Neural cell (in vitro differentiated cells): ENCODE results near the gene RBM33. TPM values are rescaled to one million over a fixed set of nuclear protein-coding genes. Genes with fewer than 3 reads are reported as not detected.

ENCODE experiments used
- H2AFZ ChIP-seq: fragments of 200-600, 300-800 bp; sonication (generic), shearing (Covaris generic); 2 replicates; pipeline ENCODE4 v1.6.0; 2014; ENCODE audit warnings: low read depth, mild to moderate bottlenecking, antibody characterized with exemption, low read length, moderate library complexity
- H3F3A ChIP-seq: fragments of 200-600 bp; shearing (Covaris generic); 2 replicates; pipeline ENCODE4 v1.6.1; 2016; ENCODE audit warnings: mild to moderate bottlenecking, moderate library complexity, mixed read lengths, antibody characterized with exemption, low read length; ENCODE audit not compliant: insufficient read depth, poor library complexity, severe bottlenecking
- H3K27ac ChIP-seq: fragments of 200-600, 300-800 bp; sonication (generic), shearing (Covaris generic); 2 replicates; pipeline ENCODE4 v1.5.1; 2014; ENCODE audit warnings: mild to moderate bottlenecking, low read length, moderate library complexity
- H3K27me3 ChIP-seq: fragments of 300-800, 200-600 bp; sonication (generic), shearing (Covaris generic); 2 replicates; pipeline ENCODE4 v1.6.0; 2014; ENCODE audit warnings: mild to moderate bottlenecking, low read depth, low read length, moderate library complexity; ENCODE audit not compliant: insufficient read depth
- H3K36me3 ChIP-seq: fragments of 300-800, 200-600 bp; sonication (generic), shearing (Covaris generic); 2 replicates; pipeline ENCODE4 v1.5.1; 2014; ENCODE audit warnings: mild to moderate bottlenecking, antibody characterized with exemption, low read length, moderate library complexity; ENCODE audit not compliant: insufficient read depth
- H3K4me2 ChIP-seq: fragments of 300-800, 200-600 bp; sonication (generic), shearing (Covaris generic); 2 replicates; pipeline ENCODE4 v1.6.0; 2014; ENCODE audit warnings: mild to moderate bottlenecking, low read length
- H3K4me3 ChIP-seq: fragments of 300-800, 200-600 bp; sonication (generic), shearing (Covaris generic); 2 replicates; pipeline ENCODE4 v1.5.1; 2014; ENCODE audit warnings: mild to moderate bottlenecking, low read length, moderate library complexity
- H3K79me2 ChIP-seq: fragments of 200-600 bp; shearing (Covaris generic); replicated peaks from 2 replicates; pipeline ENCODE4 v1.6.0; 2014; ENCODE audit warnings: mild to moderate bottlenecking, low read length, moderate library complexity; ENCODE audit not compliant: insufficient read depth
- H3K9ac ChIP-seq: fragments of 300-800, 200-600 bp; sonication (generic), shearing (Covaris generic); 2 replicates; pipeline ENCODE4 v1.6.1; 2016; ENCODE audit warnings: mild to moderate bottlenecking, low read length, mixed read lengths
- H3K9me2 ChIP-seq: fragments of 200-600 bp; shearing (Covaris generic); 2 replicates; pipeline ENCODE4 v1.6.1; 2016; ENCODE audit warnings: mild to moderate bottlenecking, low read length, mixed read lengths; ENCODE audit not compliant: insufficient read depth
- H3K9me3 ChIP-seq: fragments of 200-600, 300-800 bp; sonication (generic), shearing (Covaris generic); 2 replicates; pipeline ENCODE4 v1.6.1; 2016; ENCODE audit warnings: mild to moderate bottlenecking, mixed run types, low read length, moderate library complexity, mixed read lengths
- H4K20me1 ChIP-seq: fragments of 200-600 bp; shearing (Covaris generic); 2 replicates; pipeline ENCODE4 v1.6.1; 2016; ENCODE audit warnings: mild to moderate bottlenecking, mixed run types; ENCODE audit not compliant: insufficient read depth
- EP300 ChIP-seq: fragments of 450-650 bp; conservative IDR thresholded peaks from 2 replicates; pipeline ENCODE4 v1.6.1; 2014; ENCODE audit warnings: antibody characterized with exemption, mild to moderate bottlenecking, moderate library complexity; ENCODE audit not compliant: poor library complexity, severe bottlenecking
- EZH2 ChIP-seq: fragments of 200-600, 300-800 bp; shearing (Covaris generic), sonication (generic); IDR thresholded peaks from 2 replicates; pipeline ENCODE4 v1.6.1; 2014; ENCODE audit warnings: antibody characterized with exemption, low read length, borderline replicate concordance, mild to moderate bottlenecking; ENCODE audit not compliant: insufficient read depth, poor library complexity, severe bottlenecking
- MXI1 ChIP-seq: fragments of 450-650 bp; conservative IDR thresholded peaks from 2 replicates; pipeline ENCODE4 v1.6.1; 2014; ENCODE audit warnings: antibody characterized with exemption, mild to moderate bottlenecking; ENCODE audit not compliant: poor library complexity, severe bottlenecking
- POLR2AphosphoS5 ChIP-seq: IDR thresholded peaks from 2 replicates; pipeline ENCODE4 v1.6.1; 2012
- RAD21 ChIP-seq: fragments of 450-650 bp; conservative IDR thresholded peaks from 2 replicates; pipeline ENCODE4 v1.6.1; 2014; ENCODE audit warnings: antibody characterized with exemption, mild to moderate bottlenecking, moderate library complexity
- REST ChIP-seq: IDR thresholded peaks from 2 replicates; pipeline ENCODE4 v1.6.1; 2012; ENCODE audit warnings: borderline replicate concordance
- SMC3 ChIP-seq: fragments of 450-650 bp; conservative IDR thresholded peaks from 2 replicates; pipeline ENCODE4 v1.6.1; 2014; ENCODE audit warnings: antibody characterized with exemption, mild to moderate bottlenecking, moderate library complexity; ENCODE audit not compliant: poor library complexity
- TAF1 ChIP-seq: IDR thresholded peaks from 2 replicates; pipeline ENCODE4 v1.6.1; 2012; ENCODE audit warnings: low read depth
- polyA plus RNA-seq: library from polyadenylated mRNA; depleted of rRNA; stranded (reverse); fragments of >200 nt; gene quantifications from 2 replicates; pipeline ENCODE4 v1.2.3, GENCODE V29; 2014
- TF ChIP-seq, protein P1 (sequence below): fragments of 450-650 bp; IDR thresholded peaks from 2 replicates; pipeline ENCODE4 v1.5.1; 2014; ENCODE audit warnings: antibody characterized with exemption, mild to moderate bottlenecking, moderate library complexity; ENCODE audit not compliant: poor library complexity, severe bottlenecking

RBM33 gene
- polyA plus RNA-seq, 1 donor from 2014 or later, result 53.2 TPM

DNA sequence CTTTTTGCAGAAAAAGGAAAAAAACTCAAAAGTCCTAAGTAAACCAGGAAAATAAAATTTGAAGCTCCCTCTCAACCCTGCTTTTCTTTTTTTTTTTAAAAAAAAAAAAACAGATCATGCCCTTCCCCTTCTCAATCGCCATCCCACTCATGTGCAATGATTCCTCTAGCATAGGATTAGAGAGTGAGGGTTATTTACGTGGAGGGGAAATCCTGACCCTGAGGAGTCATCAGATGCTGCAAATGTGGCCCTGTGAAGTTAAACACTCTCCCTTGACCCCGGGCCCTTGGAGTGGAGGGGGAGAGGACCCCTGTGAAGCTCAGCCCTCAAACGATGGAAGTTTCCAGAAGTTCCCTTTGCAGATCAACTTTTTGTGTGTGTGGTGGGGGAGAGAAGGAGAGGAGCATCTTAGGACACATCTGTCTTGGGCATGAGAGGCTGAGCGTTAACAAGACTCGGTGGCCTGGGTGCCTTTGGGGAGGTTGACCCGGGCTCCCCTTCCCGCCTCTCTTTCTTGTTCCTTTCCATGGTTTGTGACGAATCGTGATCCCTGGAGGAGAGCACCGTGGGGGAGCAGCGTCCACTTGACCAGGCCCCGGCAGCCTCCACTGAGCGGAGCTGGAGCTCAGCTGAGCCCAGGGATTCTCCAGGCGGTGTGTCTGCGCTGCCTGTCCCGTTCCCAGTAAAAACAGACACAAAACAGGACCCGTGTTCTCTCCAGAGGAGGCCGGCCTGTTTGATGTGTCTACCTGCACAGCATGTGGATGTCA is 169.3 kb downstream of the RBM33 start:
- H3K27me3 ChIP-seq, result peaks cover 69% of the 10 kb centered on the region
- H3K9me2 ChIP-seq, result no peaks in the 10 kb centered on the region
- no peaks in the 10 kb centered on the region for H3K79me2 ChIP-seq
- H3K36me3 ChIP-seq, result no peaks in the 10 kb centered on the region
- no peak overlapping the region for H3K27ac ChIP-seq
- TF ChIP-seq MXI1 (no peak), SMC3 (no peak), POLR2AphosphoS5 (no peak), REST (no peak), EZH2 (no peak), RAD21 (no peak), TAF1 (no peak), EP300 (no peak)
- TF ChIP-seq, protein P1, sequence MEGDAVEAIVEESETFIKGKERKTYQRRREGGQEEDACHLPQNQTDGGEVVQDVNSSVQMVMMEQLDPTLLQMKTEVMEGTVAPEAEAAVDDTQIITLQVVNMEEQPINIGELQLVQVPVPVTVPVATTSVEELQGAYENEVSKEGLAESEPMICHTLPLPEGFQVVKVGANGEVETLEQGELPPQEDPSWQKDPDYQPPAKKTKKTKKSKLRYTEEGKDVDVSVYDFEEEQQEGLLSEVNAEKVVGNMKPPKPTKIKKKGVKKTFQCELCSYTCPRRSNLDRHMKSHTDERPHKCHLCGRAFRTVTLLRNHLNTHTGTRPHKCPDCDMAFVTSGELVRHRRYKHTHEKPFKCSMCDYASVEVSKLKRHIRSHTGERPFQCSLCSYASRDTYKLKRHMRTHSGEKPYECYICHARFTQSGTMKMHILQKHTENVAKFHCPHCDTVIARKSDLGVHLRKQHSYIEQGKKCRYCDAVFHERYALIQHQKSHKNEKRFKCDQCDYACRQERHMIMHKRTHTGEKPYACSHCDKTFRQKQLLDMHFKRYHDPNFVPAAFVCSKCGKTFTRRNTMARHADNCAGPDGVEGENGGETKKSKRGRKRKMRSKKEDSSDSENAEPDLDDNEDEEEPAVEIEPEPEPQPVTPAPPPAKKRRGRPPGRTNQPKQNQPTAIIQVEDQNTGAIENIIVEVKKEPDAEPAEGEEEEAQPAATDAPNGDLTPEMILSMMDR, result no peak
- H3K9me3 ChIP-seq, result no peaks in the 10 kb centered on the region
- no peak overlapping the region for H2AFZ ChIP-seq
- no peak overlapping the region for H3K4me2 ChIP-seq
- H3F3A ChIP-seq, result no peaks in the 10 kb centered on the region
- H3K9ac ChIP-seq, result no peak overlapping the region
- H3K4me3 ChIP-seq, result no peak overlapping the region
- no peaks in the 10 kb centered on the region for H4K20me1 ChIP-seq

- H3K9me3 ChIP-seq, result no peaks in the 10 kb centered on the region
- H3K9ac ChIP-seq, result no peak overlapping the region
- no peak overlapping the region for H3K4me3 ChIP-seq
- H3K79me2 ChIP-seq, result no peaks in the 10 kb centered on the region
- H2AFZ ChIP-seq, result no peak overlapping the region
- H3K36me3 ChIP-seq, result no peaks in the 10 kb centered on the region
- TF ChIP-seq EZH2 (no peak), EP300 (no peak), RAD21 (no peak)
- TF ChIP-seq, protein P1, result no peak
- H4K20me1 ChIP-seq, result no peaks in the 10 kb centered on the region
- H3K27me3 ChIP-seq, result peaks cover 60% of the 10 kb centered on the region
- H3K4me2 ChIP-seq, result no peak overlapping the region
- no peaks in the 10 kb centered on the region for H3F3A ChIP-seq
- H3K9me2 ChIP-seq, result no peaks in the 10 kb centered on the region
- H3K27ac ChIP-seq, result no peak overlapping the region
Measured at GRCh38 chr7:155814316-155815276, 170.1 kb downstream of the RBM33 start.
